ENCODE data around the gene DBR1.
A peak's percentile ranks its signal among the peaks of the same experiment; 100 is the strongest.
"Not testable (repeated sequence)": the region's sequence is repeated elsewhere in the genome, so short reads cannot be mapped to it uniquely, and the experiment has no call there.

The DBR1 gene

DNA sequence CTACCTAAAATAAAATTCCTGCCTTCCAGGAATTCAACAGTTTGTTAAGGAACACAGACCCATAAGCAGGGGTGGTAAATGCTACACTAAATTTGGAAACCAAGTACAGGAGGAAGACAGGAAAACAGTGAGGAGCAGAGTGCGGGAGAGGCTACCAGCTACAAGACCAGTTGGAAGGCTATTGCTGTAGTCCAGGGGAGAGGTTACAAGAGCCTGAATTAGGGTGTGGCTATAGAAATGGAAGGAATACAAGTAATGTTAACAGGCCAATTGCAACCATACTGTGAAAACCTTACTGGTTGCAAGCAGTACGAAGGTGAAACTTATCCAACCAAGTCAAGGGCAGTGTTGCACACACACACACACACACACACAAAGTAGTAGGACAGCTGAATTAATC, 11.5 kb upstream of the DBR1 start:
- DNase-seq, result no peak

- no peak for DNase-seq
Observed at GRCh38 chr3:138184994-138185393, 10.3 kb upstream of the DBR1 start.

DNA sequence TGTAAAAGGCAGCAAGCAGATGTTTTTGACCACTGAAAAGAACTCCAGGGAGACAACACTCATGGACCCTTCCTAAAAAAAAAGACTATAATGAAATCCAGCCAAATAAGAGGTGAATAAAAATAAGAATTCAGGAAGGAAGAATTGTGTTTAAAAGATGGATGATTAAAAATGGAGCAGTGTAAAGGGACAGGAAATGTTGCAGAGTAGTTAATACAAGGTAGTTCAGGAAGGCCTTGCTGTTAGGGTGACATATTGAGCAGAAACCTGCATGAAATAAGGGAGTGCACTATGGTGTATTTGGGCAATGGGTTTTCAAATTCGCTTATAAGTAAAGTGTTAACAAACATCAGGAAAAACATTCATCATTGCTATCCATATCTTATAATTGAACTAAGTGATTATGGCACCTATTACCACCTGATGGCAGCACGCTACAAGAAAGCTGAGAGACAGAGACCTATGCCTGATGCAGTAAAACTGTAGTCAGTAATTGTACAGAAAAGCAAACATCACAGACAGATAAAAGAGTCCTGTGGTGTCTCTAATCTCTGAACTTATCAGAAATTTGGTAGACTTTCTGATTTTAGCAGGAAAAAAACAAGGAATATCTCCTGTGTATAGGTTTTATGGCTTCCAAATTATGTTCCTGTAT, 5.8 kb upstream of the DBR1 start:
- peak; percentile 16 for DNase-seq

- DNase-seq, result no peak
Observed at GRCh38 chr3:138173769-138174420, 826 bp downstream of the DBR1 start.

GRCh38 chr3:138172625-138173024, 2.1 kb downstream of the DBR1 start:
- no peak for DNase-seq

GRCh38 chr3:138165061-138165460, 9.7 kb downstream of the DBR1 start:
- DNase-seq, result no peak

GRCh38 chr3:138157743-138158142, 17.0 kb downstream of the DBR1 start:
- no peak for DNase-seq

- no peak for DNase-seq
Observed at GRCh38 chr3:138154534-138154933, 20.2 kb downstream of the DBR1 start.

DNA sequence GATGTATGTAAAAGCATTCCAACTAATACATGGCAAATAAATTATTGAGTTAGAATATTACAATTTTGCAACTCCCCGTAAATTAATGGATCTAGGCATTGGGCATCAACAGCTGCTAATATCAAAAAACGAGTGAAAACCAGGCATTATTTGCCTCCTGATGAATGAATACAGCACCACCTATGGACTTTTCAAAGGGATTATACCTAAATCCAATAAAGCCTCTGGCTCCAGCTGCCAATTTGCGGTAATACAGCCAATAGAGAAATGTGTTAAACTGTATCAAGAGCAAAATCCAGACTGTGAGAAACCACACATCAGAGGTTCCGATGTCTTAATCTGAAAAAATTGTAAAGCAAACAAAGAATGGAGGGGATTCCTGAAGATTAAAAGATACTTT, 26.2 kb downstream of the DBR1 start:
- DNase-seq, result no peak

DNA sequence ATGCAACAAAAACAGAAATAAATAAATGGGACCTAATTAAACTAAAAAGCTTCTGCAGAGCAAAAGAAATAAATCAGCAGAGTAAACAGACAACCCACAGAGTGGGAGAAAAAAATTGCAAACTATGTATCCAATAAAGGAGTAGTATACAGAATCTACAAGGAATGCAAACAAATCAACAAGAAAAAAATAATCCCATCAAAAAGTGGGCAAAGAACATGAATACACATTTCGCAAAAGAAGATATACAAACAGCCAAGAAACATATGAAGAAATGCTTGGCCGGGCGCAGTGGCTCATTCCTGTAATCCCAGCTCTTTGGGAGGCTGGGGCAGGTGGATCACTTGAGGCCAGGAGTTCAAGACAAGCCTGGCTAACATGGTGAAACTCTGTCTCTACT, 32.5 kb downstream of the DBR1 start:
- DNase-seq, result not testable (repeated sequence)

GRCh38 chr3:138140940-138141339, 33.8 kb downstream of the DBR1 start:
- DNase-seq, result no peak

GRCh38 chr3:138139691-138140090, 35.0 kb downstream of the DBR1 start:
- no peak for DNase-seq

- DNase-seq, result no peak
Observed at GRCh38 chr3:138137861-138138260, 36.9 kb downstream of the DBR1 start.

DNA sequence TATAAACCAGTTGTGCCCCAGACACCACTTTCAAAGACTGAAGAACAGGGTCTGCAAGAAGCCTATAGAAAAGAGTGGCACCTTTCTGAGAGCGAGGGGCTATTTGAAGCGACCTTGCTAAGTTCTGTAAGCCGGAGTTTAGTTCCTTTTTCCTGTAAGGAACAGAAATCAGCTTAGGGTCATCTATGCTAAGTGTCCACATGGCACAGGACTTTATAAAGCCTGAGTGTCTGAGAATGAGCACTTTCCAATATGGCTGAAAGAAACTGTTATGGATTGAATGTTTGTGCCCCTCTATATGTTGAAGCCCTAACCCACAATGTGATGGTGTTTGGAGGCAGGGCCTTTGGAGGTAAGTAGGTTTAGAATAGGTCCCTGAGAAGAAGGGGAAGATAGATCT, 38.5 kb downstream of the DBR1 start:
- DNase-seq, result no peak

DNA sequence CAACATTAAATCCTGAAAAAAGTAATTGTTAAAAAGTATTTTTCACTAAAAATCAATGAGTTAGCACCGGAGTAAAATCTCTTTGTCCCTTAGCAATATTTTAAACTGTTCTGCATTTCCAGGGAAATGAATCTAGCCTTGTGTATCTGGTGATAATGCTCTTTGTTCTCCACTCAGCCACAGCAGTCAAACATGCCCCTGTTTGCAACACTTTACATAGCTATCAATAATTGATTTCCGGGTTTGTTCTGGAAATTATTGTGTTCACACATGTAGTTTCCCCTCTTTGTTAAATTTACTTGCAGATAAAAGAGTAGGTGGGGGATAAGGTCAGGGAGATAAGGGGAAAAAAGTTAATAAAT, 38.9 kb downstream of the DBR1 start:
- DNase-seq, result no peak

GRCh38 chr3:138135146-138135832, 39.4 kb downstream of the DBR1 start:
- no peak for DNase-seq

GRCh38 chr3:138132239-138132638, 42.5 kb downstream of the DBR1 start, which contains the start of gene A4GNT:
Gene A4GNT, minus strand, starts transcription at chr3:138132390. Its CDS starts 1,134 bp downstream, at chr3:138131256.
- DNase-seq, result no peak

GRCh38 chr3:138127636-138128365, 46.9 kb downstream of the DBR1 start:
- DNase-seq, result no peak

- no peak for DNase-seq
Observed at GRCh38 chr3:138125548-138126221, 49.0 kb downstream of the DBR1 start.

DNA sequence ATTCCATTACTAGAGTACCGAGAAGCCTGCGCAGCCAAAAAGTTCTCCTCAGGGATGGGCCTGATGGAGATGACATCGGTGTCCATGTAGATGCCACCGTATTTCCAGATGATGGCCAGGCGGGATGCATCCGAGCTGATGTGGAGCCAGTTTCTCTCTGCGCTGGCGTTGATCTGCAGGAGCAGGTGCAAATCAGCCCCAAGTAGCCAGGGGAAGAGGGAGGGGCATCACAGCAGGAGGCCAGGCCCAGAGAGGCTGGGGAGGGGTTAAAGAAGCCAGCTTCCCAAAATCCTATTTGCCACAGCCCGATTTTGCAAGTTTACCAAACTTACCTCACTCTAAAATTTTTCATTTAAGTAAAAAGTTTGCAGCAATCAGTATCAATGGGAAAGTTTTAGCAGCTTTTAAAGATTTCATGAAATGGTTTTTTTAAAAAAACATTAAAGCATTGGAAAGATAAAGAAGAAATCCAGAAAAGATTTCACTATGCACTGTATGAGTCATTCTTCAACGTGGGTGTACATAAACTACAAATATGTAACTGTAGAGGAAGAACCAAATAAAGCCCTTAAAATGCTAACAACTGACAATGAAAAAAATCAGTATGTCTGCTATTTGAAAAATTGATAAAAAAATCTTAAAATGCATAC, 49.9 kb downstream of the DBR1 start:
- DNase-seq, result no peak

GRCh38 chr3:138124188-138124587, 50.5 kb downstream of the DBR1 start:
- DNase-seq, result no peak

- no peak for DNase-seq
Observed at GRCh38 chr3:138119423-138119766, 55.3 kb downstream of the DBR1 start.
